HG03280 (cell line): Measurements from ENCODE around the gene ARSI.

Experiments
- ATAC-seq: cut with Tn5 transposase; IDR thresholded peaks from one replicate; pipeline ENCODE4 v1.9.1; 2021; ENCODE audit warnings: mild to moderate bottlenecking, moderate library complexity; ENCODE audit not compliant: unreplicated experiment

ARSI gene

DNA sequence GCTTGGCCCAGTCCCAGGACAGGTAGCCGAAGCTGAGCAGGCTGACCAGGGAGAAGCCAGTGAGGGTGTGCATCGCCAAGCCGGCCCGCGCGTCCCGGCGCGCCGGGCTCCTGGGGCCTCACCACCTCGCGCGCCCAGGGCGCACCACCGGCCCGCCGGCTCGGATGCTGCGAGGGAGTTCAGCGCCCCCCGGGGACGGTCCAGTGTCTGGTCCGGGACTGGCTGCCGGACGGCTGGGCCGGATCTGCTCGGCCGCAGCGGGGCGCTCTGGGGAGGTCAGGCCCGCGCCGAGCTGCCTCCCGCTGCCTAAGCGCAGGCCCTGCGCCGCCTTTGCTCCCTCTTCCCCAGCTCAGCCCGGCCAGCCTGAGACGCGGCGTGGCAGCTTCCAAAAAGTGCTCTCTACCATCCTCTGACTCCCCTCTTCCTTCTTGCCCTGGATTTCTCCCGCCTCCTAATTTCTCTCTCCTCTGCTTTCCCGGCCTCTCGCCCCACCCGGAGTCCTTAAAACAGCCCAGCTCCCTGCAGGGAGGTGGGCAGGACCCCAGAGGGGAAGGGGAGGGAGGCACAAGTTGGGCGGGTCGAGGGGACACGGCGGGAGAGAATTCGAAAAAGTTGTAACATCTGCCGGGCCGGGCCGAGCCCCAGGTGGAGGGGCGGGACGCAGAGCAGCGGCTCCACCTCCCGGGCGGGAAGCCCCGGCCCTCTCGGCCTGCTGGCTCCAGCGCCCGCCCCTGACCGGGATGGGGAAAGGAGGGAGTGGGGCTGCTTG is at the start of gene ARSI:
Gene ARSI (minus strand): TSS at position 605 of the 769 bp plus-strand sequence. CDS start 532 bp downstream, at position 73.
- ATAC-seq: no peak

DNA sequence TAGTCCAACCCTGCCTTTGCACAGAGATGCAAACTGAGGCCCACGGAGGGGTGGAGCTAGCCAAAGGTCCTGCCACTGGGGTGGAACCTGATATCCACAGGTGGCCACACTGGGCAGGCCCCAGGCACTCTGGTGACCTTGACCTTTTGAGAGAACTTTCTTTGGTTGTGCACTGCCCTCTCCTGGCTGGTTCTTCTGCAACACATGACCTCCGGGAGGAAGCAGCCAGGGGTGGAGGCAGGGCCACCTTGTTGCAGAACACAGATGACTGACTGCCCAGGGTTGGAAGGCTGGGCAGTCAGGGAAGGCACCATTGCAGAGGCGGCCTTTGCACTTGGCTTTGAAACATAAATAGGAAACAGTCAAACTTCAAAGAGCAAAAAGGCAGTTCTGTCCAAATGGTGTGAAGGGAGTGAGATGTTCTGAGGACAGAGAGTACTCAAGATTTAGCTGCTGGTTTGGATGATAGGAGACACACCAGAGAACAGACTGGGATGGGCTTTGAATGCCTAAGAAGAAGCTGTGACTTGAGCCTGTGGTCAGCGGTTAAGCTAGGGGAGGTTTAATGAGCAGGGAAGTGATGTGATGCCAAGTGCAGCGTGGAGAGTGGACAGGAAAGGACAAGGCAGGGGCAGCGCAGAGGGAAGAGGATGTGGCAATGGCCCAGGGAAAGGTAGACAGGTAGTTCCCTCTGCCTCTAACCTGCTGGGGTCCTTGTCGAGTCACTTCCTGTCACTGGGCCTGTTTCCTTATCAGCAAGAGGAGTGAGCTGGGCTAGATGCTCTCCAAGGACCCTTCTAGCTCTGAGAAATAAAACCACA is 48.0 kb upstream of the ARSI start:
- peak; percentile 95 for ATAC-seq

- no peak for ATAC-seq
Measured at GRCh38 chr5:150349681-150350275, 47.1 kb upstream of the ARSI start.

- ATAC-seq: no peak
Measured at GRCh38 chr5:150347451-150347850, 44.7 kb upstream of the ARSI start.

DNA sequence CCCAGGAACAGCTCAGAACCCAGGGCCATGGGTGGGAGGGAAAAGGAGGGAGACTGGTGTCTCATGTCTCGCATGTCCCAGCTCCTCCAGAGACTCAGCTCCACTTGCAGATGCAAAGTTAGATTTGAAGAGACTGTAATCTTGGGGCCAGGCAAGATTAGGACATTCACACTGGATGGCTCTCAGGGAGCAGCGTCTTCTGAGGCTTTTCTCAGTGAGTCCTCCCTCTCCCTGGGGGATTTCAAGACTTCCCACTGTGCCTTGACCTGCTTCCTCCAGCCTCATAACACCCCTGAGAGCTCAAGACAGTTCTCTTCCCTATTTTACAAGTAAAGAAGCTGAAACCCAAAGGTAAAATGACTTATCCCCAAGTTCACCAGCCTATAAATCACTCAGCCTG is 44.3 kb upstream of the ARSI start:
- no peak for ATAC-seq

DNA sequence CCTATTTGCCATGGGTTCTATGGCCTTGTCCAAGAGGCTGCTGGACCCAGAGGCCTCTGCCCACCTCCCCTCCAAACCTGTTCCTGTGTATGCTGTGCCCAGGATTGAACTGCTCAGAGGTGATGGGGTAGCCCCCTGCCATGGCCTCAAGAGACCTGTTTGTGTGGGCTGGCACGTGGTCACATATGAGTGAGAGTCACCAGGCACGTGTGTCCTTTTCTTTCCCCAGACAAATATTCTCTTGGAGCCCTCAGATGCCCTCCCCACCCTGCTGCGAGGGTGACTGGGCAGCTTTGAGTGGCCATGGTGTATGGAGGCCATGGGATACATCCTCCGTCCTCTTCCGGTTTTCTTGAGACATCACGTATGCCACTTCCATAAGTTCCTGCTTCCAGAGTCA is 43.9 kb upstream of the ARSI start:
- ATAC-seq: no peak

- ATAC-seq: no peak
Measured at GRCh38 chr5:150345716-150346115, 43.0 kb upstream of the ARSI start.

DNA sequence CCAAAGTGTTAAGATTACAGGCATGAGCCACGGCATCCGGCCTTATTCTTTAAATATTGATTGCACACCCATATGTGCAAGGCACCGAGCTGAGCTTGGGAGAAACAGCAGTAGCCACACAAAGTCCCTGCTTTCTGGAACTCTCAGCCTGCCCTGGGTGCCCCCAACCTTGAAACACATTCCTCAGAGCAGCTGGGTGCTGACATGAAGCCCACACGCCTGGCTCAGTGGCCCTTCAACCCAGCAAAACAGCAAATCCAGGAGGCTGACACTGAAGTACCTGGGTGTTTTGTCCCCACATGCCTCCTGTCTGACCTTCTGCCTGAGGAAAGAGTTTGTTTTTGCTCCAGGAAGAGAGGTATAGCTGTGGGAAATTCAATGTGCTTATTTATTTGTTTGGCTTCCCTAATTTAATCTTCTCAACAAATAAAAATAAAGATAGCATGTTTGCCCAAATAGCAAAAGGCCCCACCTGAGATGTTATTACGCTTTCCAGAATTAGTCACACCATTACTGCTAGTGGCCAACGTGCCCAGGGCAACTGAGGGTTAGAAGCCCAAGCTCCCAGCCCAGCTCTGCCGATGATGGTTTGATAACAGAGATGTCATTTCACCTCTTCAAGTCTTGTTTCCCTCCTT is 41.4 kb upstream of the ARSI start:
- no peak for ATAC-seq

DNA sequence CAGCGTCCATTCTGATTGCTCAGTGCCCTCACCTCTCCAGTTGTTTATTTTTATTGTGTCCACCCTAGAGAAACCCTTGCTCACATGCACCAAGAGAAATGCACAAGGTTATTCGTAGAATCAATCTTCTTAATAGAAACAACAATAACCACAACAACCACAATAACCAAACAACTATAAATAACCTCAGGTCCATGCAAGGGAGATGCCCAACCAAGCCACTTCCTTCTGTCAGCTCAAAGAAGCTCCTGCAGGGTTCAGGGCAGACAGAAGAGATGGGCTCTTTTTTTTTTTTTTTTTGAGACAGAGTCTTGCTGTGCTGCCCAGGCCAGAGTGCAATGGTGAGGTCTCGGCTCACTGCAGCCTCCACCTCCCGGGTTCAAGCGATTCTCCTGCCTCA is 39.9 kb upstream of the ARSI start:
- no peak for ATAC-seq

DNA sequence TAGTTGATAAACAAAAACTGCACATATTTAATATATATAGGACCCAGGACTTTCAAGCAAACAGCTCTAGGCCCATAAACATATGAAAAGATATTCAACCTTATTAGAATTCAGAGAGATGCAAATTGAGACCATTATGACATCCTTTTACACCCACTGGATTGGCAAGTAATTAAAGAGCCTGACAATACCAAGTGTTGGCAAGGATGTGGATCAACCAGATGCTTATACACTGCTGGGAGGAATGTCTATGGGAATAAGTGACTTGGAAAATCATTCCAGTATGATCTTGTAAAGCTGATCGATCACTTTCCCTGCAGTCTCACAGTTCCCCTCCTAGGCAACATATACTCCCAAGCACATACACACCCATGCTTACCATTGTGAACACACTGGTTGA is 39.3 kb upstream of the ARSI start:
- ATAC-seq: no peak

DNA sequence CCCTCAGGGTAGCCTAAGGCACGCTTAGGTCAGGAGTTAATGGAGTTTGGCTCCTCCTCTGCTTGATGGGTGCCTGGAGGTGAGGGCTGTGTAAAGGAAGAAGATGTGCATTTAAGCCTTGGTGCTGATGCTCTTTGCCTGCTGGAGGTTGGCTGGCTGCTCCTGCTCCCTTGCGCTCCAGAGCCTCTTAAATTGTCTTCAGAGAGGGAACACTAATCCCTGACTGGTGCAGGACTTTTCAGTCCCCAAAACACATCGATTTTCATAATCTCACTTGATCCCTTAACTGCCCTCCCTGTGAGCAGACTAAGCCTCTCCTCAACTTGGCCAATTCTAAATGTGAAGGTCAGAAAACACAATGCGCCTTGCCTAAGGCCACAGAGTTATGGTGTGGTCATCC is 38.6 kb upstream of the ARSI start:
- ATAC-seq: no peak

- no peak for ATAC-seq
Measured at GRCh38 chr5:150340614-150341255, 38.0 kb upstream of the ARSI start.

DNA sequence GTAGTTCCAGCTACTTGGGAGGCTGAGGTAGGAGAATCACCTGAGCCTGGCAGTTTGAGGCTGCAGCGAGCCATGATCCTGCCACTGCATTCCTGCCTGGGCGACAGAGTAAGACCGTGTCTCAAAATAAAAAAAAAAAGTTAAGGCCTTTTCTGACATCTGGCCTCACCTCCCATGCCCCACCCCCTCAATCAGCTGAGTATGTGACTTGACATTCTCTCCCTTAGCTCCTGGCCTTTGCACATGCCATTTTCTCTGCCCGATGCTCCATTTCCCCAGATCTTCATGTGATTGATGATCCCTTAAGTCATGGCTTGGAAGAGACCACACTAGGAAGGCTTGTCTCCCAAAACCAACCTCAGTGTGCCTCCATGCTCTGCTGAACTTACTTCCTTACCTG is 37.1 kb upstream of the ARSI start:
- ATAC-seq: no peak

DNA sequence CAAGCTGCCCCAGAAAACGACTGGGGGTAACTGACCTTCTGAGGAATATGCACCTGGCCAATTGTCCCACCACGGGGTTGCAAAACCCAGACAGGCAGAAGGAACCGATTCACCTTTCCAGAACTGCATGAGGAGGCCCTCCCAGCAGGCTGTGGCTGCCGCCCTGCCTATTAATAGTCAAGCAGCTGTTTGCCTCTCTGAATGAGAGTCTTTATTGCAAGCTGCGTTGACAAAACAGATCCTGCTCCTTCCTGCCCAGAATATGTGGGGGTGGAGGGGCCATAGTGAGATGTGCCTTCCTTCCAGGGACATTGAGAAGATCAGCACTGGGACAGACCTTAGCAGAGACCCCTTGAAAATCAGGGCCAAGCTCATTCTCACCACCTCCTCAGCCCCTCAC is 36.5 kb upstream of the ARSI start:
- ATAC-seq: no peak

DNA sequence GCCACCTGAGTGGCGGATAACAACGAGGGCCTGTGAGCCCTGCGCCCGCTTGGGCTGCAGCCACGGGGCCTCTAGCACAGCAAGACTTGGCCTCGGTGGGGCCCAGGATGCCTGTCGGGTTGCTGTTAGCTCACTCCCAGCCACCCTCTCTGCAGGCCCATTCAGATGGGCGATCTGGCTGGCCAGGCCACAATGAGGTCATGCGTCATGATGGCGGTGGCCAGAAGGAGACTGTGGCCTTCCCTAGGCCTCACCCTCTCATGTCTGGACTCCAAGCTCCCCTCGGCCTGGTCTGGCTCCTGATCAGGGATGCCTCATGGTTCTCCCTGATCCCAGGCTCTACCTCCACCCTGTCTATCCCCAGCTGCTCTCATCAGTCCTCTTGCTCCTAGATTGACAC is 35.8 kb upstream of the ARSI start:
- ATAC-seq: no peak

- no peak for ATAC-seq
Measured at GRCh38 chr5:150335778-150336177, 33.1 kb upstream of the ARSI start.

DNA sequence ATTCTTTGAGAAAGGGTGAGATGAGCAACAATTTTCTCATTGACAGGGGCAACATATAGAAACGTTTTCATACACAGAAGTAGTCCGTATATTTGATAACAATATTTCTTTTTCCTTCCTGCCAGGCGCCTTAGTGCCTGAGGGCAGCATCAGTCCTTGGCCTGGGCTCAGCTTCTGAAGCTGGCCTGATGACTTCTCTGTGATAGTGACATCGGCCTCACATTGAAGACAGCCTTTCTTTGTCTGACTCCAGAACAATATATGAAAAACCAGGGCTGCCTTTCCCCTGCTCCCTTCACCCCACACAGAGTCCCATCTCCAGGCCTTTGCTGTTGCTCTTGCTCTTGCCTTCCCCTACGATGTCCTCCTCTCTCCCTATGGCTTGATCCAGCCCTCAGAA is 30.7 kb upstream of the ARSI start:
- no peak for ATAC-seq

GRCh38 chr5:150329881-150330876 is 27.5 kb upstream of the ARSI start:
- no peak for ATAC-seq

DNA sequence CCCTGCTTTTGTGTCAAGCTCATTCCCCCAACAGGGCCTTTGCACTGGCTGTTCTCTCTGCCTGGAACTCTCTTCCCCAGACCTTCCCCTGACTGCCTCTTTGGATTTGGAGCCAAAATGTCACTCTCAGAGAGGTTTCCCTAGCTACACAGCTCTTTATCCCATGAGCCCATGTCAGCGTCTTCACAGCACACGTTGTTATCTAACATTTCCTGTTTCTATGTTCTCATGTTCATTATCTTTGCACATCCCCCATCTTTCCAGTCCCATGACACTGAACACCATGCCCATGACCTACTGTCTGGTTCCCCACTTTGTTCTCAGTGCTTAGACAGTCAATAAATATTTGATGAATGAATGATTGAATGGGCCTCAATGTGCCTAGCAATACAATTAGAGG is 26.3 kb upstream of the ARSI start:
- no peak for ATAC-seq

DNA sequence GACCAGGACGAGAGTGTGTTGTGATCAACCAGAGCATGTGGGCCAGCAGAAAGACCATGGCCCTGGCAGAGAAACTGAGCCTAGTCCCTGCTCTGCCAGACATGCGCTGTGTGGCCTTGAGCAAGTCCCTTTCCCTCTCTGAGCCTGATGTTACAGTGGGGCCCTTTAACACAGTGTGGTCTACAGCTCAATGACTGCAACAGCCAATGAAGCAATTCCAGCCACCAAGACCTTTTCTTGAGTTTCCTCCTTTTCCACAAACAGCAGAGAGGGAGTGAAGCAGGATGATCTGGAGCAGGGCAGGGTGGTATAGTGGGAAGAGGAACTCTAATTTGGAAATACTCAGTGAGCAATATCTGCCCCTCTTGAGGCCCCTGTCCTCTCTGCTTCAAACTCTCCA is 25.8 kb upstream of the ARSI start:
- no peak for ATAC-seq
